Measurements from ENCODE around the gene LTA.
A peak's percentile ranks its signal among the peaks of the same experiment; 100 is the strongest.

GRCh38 chr6:31559958-31560696 is 12.0 kb upstream of the LTA start:
- TF ChIP-seq POLR2A (IDR thresholded peaks at IDR 0.05): no peak
- peak in 1 of 3 donors; percentile 43 for TF ChIP-seq POLR2AphosphoS5 (IDR thresholded peaks at IDR 0.05)
